DMS153 (cell line): ENCODE data around the gene DYNC1LI2.

Source experiments
- DNase-seq: peaks from one replicate; lab custom pipeline; 2025; lab: John Stamatoyannopoulos, UW

DYNC1LI2 gene

DNA sequence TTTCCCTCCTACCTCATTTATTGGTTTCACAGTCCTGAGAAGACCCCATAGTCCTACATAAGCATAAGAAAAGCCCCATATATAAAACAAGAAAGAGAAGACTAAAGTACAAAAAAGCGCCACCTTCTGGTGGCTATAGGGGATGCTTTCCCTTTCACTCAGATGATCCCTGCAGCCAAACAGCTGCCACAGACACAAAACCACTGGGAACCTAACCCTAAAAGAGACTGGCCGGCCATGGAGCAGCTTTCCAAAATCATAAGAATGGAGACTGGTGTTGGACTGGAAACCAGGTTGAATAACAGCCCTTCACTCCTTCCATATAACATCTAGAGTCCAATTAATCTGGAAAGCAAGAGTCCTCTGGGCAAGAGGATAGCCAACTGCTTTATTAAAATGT lies 11.4 kb downstream of the DYNC1LI2 start:
- DNase-seq = no peak

DNA sequence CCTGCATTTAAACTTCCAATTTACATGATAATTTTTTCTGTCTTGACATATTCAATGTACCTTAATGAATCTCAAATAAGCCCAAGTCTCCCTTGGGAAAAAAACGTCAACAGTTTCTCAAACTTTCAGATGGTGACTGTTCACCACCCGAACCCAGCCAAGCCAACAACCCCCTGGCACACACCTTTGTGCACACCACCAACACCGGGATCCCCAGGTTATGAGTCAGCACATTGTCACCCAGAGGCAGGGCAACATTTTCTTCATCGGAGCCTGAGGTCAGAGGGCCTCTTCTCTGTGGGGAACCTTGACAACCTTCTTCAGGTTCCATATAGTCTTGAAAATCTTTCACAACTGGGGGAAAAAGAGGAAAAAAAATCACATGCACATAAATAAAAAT lies 15.5 kb downstream of the DYNC1LI2 start:
- no peak for DNase-seq

DNA sequence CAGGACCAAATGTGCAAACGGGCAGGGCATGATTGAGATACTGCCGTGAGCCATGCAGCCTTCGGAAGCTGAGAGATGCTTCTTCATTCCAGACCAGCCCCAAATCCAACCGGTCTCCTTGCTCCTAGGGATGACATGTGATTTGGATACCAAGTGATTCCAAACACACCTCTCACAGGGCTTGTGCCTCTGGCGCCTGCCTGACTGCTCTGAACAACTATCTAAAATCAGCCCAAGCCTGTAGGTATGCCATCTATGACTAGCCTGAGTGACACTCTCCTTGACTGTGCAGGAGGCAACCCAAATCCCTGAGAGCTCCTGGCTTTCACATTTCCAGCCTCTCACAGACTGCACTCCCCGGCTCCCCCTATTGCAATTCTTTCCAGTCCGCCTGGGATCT lies 20.3 kb downstream of the DYNC1LI2 start:
- no peak for DNase-seq

GRCh38 chr16:66728804-66729203 lies 22.6 kb downstream of the DYNC1LI2 start:
- no peak for DNase-seq

- DNase-seq = peak; percentile 21
These were observed 23.2 kb downstream of the DYNC1LI2 start for GRCh38 chr16:66728117-66728787.

DNA sequence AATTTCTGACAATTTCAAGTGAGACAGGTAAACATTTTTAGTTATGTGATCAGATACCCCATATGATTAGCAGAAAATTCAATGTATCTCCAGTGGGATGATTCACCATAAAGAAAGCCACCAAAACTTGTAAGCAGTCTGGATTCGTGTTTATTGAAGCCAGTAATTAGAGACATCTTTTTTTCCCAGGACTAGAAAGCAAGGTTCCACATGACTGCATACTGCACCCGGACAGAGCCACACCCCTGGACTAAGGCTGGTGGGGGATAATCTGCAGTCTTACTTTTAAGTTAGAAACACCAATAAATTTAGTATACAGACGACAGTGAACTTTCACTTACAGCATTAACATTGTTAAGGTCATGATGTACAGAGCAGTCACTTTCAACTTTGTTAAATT lies 30.6 kb downstream of the DYNC1LI2 start:
- no peak for DNase-seq

DNA sequence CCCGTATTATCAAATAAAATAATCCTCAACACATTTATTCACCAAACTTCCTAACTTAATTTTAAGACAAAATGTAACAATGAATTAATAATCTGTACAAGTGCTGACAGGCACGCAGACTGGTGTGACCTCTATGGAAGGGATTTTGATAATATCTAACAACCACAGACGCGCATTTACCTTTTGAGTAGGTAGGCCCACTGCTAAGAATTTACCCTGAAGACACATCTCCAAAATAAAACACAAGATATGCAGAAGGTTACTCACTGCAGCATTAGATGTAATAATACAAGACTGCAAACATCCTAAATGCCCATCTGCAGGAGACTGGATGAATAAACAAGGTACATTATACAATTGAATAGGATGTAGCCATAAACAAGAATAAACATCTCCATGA lies 32.2 kb downstream of the DYNC1LI2 start:
- no peak for DNase-seq

DNA sequence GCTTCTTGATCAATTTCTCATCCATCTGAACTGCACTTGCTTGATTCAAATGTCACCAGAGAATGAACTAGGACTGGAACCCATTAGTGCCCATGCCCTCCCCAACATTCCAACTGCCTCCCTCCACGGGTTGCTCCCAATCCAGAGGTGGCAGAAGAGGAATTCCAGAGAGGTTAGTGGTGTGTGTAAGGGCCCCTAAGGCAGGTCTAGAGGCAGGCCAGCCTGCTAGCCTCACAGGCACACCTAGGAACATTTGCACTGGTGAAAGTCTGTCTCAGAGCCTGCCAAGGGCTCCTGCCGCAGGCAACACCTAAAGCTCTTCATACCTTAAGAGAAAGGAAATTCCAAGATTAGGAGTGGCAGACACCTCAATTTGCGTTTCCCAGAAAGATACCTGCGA lies 33.6 kb downstream of the DYNC1LI2 start:
- no peak for DNase-seq

DNA sequence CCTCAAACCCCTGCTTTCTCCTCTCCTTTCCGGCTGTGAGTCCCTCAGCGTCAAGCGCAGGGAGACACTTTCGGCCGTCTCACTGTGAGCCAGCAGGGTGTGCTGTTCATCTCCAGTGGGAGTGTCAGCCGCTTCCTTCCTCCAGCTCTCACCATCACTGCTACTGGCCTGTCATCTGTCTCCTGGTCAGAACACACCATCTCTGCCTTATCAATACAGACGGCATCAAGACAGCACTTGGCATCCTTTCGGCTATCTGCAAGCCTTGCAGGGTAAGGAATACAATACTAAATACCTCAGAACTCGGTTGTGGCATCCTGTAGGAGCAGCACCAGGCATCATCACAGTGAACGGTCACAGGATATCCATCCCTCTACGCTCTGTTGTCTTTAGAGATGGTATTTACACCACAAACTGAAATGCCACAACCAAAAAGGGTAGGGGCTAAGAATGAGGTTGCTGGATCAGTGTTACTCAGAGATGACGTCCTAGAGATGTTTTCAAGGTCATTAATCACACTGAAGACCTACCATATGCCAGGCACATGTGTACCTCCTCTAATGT lies 34.2 kb downstream of the DYNC1LI2 start:
- peak; percentile 8 for DNase-seq

DNA sequence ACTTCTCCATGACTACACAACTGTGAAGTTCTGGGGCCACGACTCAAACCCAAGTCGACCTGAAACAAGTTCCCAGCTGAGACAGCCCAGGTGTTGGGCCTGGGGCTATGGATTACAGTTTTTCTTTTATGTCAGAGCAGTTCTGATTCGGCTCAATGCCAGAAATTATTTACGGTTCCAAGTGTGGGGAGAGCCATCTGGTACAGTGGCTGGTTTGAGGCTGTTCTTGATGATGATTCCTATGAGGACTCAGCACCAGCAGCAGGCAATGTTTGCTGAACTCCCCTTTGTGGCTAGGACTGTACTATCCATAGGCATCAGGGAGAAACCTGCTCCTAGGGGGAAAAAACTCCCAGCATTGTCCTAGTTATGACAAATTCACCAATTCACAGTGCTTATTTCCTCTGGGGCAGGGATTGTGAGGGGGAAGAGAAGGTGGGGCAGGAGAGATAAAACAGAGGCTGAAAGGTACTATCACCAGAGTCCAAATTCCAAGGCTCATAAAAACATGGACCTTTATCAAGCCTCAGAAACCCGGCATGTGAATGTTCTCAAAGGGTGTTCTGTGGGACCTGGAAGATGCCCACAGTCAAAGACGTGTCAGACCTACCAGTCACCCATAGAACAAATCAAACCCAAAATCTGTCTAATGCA lies 36.6 kb downstream of the DYNC1LI2 start:
- DNase-seq = no peak

DNA sequence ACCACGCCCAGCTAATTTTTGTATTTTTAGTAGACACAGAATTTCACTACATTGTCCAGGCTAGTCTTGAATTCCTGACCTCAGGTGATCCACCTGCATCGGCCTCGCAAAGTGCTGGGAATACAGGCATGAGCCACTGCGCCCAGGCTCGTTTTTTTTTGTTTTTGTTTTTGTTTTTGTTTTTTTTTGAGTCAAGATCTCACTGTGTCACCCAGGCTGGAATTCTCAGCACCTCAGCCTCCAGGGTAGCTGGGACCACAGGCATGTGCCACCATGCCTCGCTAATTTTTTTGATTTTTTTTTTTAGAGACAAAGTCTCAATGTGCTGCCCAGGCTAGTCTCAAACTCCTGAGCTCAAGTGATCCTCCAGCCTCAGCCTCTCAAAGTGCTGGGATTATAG lies 37.3 kb downstream of the DYNC1LI2 start:
- no peak for DNase-seq

DNA sequence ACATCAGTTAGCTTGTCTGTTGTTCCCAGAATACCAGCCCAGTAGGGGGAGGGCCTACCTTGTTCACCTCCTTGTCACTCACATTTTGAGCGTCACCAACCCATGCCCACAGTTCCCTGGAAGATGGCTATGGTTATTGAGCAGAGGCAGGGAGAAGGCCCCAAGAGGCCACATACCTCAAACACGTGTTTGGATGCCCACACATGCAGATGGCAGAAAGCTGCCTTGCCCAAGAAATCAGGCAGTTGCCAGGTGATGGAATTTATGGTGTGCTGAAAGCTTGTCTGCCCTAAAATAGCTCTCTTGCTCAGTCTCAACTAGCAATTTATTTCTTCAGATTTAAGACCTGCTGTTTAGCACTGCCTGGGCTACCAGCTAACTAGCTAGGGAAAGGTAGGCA lies 38.3 kb downstream of the DYNC1LI2 start:
- DNase-seq = no peak

DNA sequence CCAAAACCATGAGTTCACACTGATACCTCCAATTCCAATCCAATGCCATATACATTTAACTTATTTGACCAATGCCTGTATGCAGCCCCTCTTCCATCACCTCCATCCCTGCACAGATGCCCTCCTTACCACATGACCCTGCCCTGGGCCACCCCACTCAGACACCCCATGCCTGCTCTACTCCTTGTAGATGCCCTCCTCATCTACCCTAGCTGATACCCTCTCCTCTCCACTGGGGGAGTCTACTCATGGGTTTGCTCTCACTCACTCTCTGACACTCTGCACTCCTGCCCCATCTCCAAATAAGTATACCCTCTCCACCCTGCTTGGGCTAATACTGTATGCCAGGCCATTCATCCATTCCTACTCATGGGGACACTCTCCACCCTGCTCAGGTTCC lies 38.9 kb downstream of the DYNC1LI2 start:
- no peak for DNase-seq

GRCh38 chr16:66711581-66711980 lies 39.8 kb downstream of the DYNC1LI2 start:
- no peak for DNase-seq

DNA sequence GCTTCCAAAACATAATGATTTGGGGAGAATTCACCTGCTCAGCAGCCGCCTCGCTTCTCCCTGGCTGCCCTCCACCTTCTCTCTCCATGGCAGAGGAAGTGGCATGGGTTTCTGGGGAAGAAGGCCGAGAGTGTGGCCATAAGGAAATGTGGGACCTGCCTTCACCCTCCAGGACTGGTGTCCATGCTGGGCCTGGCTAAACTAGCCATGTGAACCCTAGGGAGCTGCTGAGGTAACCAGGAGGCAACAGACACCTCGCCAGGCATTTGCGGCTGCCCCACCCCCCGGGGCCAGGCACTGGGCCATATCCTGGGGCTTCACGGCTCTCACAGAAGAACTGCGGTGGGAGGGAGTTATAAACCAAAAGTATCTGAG lies 44.9 kb downstream of the DYNC1LI2 start:
- DNase-seq = no peak

- no peak for DNase-seq
These were observed 45.5 kb downstream of the DYNC1LI2 start for GRCh38 chr16:66705790-66706505.

GRCh38 chr16:66703406-66704215 lies 47.8 kb downstream of the DYNC1LI2 start:
- DNase-seq = no peak

DNA sequence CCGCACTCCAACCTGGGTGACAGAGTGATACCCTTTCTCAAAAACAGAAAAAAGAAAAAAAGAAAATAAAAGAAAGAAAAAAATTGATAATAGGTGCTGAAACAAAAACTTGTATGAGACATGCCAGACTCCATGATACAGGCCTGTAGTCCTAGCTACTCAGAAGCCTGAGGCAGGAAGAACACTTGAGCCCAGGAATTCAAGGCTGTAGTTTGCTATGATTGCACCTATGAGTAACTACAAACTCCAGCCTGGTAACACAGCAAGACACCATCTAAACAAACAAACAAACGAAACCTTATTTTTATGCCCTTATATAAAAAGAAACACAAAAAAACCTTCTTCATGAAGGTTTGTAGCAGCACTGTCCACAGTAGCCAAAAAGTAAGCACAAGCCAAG lies 49.9 kb downstream of the DYNC1LI2 start:
- DNase-seq = no peak

GRCh38 chr16:66701026-66701425 lies 50.4 kb downstream of the DYNC1LI2 start:
- DNase-seq = no peak

- no peak for DNase-seq
These were observed 51.5 kb downstream of the DYNC1LI2 start for GRCh38 chr16:66699898-66700297.

DNA sequence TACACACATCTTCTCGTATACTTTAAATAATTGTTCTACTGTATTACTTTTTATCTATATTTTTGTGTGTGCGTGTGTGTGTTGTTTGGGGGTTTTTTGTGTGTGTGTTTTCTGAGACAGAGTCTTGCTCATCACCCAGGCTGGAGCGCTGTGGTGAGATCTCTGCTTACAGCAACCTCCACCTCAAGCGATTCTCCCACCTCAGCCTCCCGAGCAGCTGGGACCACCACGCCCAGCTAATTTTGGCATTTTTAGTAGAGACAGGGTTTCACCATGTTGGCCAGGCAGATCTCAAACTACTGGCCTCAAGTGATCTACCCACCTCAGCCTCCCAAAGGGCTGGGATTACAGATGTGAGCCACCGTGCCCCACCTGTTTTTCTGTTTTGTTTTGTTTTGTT lies 53.4 kb downstream of the DYNC1LI2 start:
- no peak for DNase-seq
